Transverse colon (tissue), 4 donors: ENCODE data around the gene PITX3.

Experiments
- EP300 ChIP-seq: sonication (generic); formaldehyde crosslinking; IDR thresholded peaks from one replicate; pipeline ENCODE4 v1.6.1; 2017; ENCODE audit warnings: antibody characterized with exemption, low read depth
- POLR2A ChIP-seq: fragments of 450-650 bp; IDR thresholded peaks from one replicate; pipeline ENCODE4 v1.6.1; 2016; ENCODE audit warnings: antibody characterized with exemption, mild to moderate bottlenecking, moderate library complexity
- POLR2AphosphoS5 ChIP-seq, 3 donors: sonication (generic); formaldehyde crosslinking; IDR thresholded peaks; one replicate each; pipeline ENCODE4 v1.6.1; 2016; ENCODE audit warnings: antibody characterized with exemption in 3 of 3
- TF ChIP-seq, protein P1 (sequence below), 5 experiments: fragments of 200-600 bp in 3 of 5; fragments of 450-650 bp in 2 of 5; sonication (generic) in 3 of 5; IDR thresholded peaks; 1 replicate in 2 of 5; 2 replicates in 3 of 5; pipeline ENCODE4 v1.5.1; 2016 to 2017; ENCODE audit warnings: antibody characterized with exemption in 5 of 5, inconsistent platforms in 3 of 5, mild to moderate bottlenecking in 2 of 5, moderate library complexity in 1 of 5

DNA sequence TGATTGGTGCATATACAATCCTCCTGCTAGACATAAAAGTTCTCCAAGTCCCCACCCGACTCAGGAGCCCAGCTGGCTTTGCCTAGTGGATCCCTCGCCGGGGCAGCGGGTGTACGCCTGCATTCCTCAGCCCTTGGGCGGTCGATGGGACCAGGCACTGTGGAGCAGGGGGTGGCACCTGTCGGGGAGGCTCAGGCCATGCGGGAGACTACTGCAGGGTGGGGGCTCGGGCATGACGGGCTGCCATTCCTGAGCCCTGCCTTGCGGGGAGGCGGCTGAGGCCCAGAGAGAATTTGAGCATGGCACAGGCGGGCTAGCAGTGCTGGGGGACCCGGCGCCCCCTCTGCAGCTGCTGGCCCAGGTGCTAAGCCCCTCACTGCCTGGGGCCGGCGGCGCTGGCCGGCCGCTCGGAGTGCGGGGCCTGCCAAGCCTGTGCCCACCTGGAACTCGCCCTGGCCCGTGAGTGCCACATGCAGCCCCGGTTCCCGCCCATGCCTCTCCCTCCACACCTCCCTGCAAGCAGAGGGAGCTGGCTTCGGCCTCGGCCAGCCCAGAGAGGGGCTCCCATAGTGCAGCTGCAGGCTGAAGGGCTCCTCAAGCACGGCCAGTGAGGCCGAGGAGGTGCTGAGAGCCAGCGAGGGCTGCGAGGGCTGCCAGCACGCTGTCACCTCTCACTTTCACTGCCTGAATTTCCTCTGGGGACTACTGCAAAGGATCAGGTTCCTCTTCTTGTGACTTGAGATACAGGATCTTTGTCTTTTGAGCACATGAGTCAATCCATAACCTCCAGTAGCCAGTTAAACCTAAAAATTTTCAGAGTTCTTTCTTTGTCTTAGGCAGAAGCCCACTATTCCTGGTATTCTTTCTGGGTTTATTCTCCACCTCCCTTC lies 40.3 kb downstream of the PITX3 start:
- TF ChIP-seq, protein P1, sequence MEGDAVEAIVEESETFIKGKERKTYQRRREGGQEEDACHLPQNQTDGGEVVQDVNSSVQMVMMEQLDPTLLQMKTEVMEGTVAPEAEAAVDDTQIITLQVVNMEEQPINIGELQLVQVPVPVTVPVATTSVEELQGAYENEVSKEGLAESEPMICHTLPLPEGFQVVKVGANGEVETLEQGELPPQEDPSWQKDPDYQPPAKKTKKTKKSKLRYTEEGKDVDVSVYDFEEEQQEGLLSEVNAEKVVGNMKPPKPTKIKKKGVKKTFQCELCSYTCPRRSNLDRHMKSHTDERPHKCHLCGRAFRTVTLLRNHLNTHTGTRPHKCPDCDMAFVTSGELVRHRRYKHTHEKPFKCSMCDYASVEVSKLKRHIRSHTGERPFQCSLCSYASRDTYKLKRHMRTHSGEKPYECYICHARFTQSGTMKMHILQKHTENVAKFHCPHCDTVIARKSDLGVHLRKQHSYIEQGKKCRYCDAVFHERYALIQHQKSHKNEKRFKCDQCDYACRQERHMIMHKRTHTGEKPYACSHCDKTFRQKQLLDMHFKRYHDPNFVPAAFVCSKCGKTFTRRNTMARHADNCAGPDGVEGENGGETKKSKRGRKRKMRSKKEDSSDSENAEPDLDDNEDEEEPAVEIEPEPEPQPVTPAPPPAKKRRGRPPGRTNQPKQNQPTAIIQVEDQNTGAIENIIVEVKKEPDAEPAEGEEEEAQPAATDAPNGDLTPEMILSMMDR (IDR thresholded peaks at IDR 0.05) = no peak
- TF ChIP-seq POLR2A (no peak), EP300 (no peak), POLR2AphosphoS5 (IDR thresholded peaks at IDR 0.05) (no peak)
